Left ventricle myocardium inferior (tissue), 1 donor: ENCODE results near the gene CUTC. TPM values are rescaled to one million over a fixed set of nuclear protein-coding genes. Genes with fewer than 3 reads are reported as not detected.
A peak's percentile ranks its signal among the peaks of the same experiment; 100 is the strongest.

Experiments used
- DNase-seq: peaks from one replicate; pipeline ENCODE4 v3.0.0-alpha.2; 2020
- H3K27ac ChIP-seq: fragments of 200-600 bp; replicated peaks from 2 replicates; pipeline ENCODE4 v1.8.0; 2021
- H3K27me3 ChIP-seq: fragments of 200-600 bp; 2 replicates; pipeline ENCODE4 v1.8.0; 2021; ENCODE audit warnings: low read depth
- H3K36me3 ChIP-seq: fragments of 200-600 bp; 2 replicates; pipeline ENCODE4 v1.8.0; 2021
- H3K4me1 ChIP-seq: fragments of 200-600 bp; 2 replicates; pipeline ENCODE4 v1.8.0; 2021
- H3K4me3 ChIP-seq: fragments of 200-600 bp; 2 replicates; pipeline ENCODE4 v1.8.0; 2021; ENCODE audit warnings: mild to moderate bottlenecking, moderate library complexity
- H3K9me3 ChIP-seq: fragments of 200-600 bp; replicated peaks from 2 replicates; pipeline ENCODE4 v1.8.0; 2021
- intact Hi-C: fragments of 100-400 bp; cut with micrococcal nuclease; formaldehyde crosslinking; loops from one replicate; pipeline ENCODE4 v1.11.0; 2022
- total RNA-seq: library from RNA; stranded (reverse); fragmentation: NEBNext Ultra II Directional; extraction: Animal tissue kit (Norgen Biotek cat#: 25700); gene quantifications from one replicate; pipeline ENCODE4 v1.2.1, GENCODE V29; 2021
- TF ChIP-seq, protein P1 (sequence below): fragments of 200-600 bp; IDR thresholded peaks from 2 replicates; pipeline ENCODE4 v1.8.0; 2021; ENCODE audit warnings: antibody characterized with exemption, mild to moderate bottlenecking, borderline replicate concordance
- donor health status: DM: no; HTN: yes; CAD: no; lungs with severe emphysema.

Gene CUTC
- total RNA-seq, 1 donor from 2014 or later: 41.0 TPM

- Histone ChIP-seq H3K4me1 (no peaks in the 10 kb centered on the region), H3K4me3 (no peak overlapping the region), H3K9me3 (no peaks in the 10 kb centered on the region), H3K27me3 (no peaks in the 10 kb centered on the region), H3K27ac (no peak overlapping the region), H3K36me3 (no peaks in the 10 kb centered on the region)
- TF ChIP-seq, protein P1, sequence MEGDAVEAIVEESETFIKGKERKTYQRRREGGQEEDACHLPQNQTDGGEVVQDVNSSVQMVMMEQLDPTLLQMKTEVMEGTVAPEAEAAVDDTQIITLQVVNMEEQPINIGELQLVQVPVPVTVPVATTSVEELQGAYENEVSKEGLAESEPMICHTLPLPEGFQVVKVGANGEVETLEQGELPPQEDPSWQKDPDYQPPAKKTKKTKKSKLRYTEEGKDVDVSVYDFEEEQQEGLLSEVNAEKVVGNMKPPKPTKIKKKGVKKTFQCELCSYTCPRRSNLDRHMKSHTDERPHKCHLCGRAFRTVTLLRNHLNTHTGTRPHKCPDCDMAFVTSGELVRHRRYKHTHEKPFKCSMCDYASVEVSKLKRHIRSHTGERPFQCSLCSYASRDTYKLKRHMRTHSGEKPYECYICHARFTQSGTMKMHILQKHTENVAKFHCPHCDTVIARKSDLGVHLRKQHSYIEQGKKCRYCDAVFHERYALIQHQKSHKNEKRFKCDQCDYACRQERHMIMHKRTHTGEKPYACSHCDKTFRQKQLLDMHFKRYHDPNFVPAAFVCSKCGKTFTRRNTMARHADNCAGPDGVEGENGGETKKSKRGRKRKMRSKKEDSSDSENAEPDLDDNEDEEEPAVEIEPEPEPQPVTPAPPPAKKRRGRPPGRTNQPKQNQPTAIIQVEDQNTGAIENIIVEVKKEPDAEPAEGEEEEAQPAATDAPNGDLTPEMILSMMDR: no peak
- no peak for DNase-seq
- intact Hi-C loops: no loop called here
Measured at GRCh38 chr10:99784727-99785441, 52.9 kb downstream of the CUTC start.

- DNase-seq: no peak
- TF ChIP-seq, protein P1: no peak
Measured at GRCh38 chr10:99785646-99786045, 53.6 kb downstream of the CUTC start.

DNA sequence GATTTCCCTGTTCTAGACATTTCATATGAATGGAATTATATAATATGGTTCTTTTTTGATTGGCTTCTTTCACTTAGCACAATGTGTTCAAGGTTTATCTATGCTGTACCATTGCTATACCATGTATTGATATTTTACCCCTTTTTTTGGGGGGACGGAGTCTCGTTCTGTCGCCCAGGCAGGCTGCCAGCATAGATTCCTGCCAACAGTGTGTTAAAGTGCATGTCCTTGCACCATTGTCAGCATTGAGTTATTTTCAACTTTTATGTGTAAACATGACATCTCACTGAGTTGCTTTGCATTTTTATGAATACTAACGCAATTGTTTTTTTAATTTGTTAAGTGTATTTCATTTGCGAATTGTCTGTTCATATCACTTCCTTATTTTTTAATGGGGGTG is 55.3 kb downstream of the CUTC start:
- TF ChIP-seq, protein P1: no peak
- DNase-seq: no peak
- Histone ChIP-seq H3K9me3 (no peaks in the 10 kb centered on the region), H3K27ac (no peak overlapping the region), H3K4me1 (no peaks in the 10 kb centered on the region), H3K4me3 (no peak overlapping the region), H3K27me3 (no peaks in the 10 kb centered on the region), H3K36me3 (no peaks in the 10 kb centered on the region)
- intact Hi-C loops: no loop called here

More at GRCh38 chr10:99785646-99786045, 53.6 kb downstream of the CUTC start:
- intact Hi-C loops: no loop called here
- no peaks in the 10 kb centered on the region for H3K27me3 ChIP-seq
- H3K27ac ChIP-seq: no peak overlapping the region
- no peak overlapping the region for H3K4me3 ChIP-seq
- no peaks in the 10 kb centered on the region for H3K36me3 ChIP-seq
- H3K4me1 ChIP-seq: no peaks in the 10 kb centered on the region
- no peaks in the 10 kb centered on the region for H3K9me3 ChIP-seq

DNA sequence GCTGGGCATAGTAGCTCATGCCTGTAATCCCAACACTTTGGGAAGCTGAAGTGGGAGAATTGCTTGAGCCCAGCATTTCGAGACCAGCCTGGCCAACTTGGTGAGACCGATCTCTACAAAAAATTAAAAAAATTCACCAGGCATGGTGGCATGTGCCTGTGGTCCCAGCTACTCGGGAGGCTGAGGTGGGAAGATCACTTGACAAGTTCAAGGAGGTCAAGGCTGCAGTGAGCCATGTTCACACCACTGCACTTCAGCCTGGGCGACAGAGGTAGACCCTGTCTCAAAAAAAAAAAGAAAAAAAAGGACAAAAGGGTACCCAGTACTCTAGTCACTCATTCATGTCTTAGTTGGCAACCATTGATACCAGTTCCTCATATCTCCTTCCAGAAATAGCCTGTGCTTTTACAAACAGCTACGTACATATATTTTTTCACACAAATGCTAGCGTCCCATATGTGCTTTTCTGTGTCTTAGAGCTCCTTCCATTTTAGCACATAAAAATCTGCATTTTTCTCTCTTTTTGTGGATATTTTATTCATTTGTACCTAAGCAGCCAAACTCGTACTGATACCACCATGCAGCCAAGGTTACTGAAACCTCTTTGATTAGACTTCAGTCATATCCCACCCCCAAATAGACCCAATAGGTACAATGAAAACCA is 55.9 kb downstream of the CUTC start:
- Histone ChIP-seq H3K4me3 (no peak overlapping the region), H3K27me3 (no peaks in the 10 kb centered on the region), H3K36me3 (no peaks in the 10 kb centered on the region), H3K9me3 (no peaks in the 10 kb centered on the region), H3K27ac (peak overlapping the region; percentile 65), H3K4me1 (no peaks in the 10 kb centered on the region)
- intact Hi-C loops: no loop called here
- DNase-seq: no peak
- TF ChIP-seq, protein P1: no peak

GRCh38 chr10:99788598-99789256 is 56.7 kb downstream of the CUTC start:
- peak overlapping the region; percentile 65 for H3K27ac ChIP-seq
- no peaks in the 10 kb centered on the region for H3K36me3 ChIP-seq
- TF ChIP-seq, protein P1: no peak
- intact Hi-C loops: no loop called here
- DNase-seq: no peak
- no peaks in the 10 kb centered on the region for H3K4me1 ChIP-seq
- H3K27me3 ChIP-seq: no peaks in the 10 kb centered on the region
- H3K4me3 ChIP-seq: no peak overlapping the region
- no peaks in the 10 kb centered on the region for H3K9me3 ChIP-seq
